GM18517 (cell line): Measurements from ENCODE around the gene FOXK1.

Experiments used
- ATAC-seq: cut with Tn5 transposase; IDR thresholded peaks from one replicate; pipeline ENCODE4 v1.9.1; 2021; ENCODE audit warnings: mild to moderate bottlenecking, moderate library complexity; ENCODE audit not compliant: unreplicated experiment

The FOXK1 gene

DNA sequence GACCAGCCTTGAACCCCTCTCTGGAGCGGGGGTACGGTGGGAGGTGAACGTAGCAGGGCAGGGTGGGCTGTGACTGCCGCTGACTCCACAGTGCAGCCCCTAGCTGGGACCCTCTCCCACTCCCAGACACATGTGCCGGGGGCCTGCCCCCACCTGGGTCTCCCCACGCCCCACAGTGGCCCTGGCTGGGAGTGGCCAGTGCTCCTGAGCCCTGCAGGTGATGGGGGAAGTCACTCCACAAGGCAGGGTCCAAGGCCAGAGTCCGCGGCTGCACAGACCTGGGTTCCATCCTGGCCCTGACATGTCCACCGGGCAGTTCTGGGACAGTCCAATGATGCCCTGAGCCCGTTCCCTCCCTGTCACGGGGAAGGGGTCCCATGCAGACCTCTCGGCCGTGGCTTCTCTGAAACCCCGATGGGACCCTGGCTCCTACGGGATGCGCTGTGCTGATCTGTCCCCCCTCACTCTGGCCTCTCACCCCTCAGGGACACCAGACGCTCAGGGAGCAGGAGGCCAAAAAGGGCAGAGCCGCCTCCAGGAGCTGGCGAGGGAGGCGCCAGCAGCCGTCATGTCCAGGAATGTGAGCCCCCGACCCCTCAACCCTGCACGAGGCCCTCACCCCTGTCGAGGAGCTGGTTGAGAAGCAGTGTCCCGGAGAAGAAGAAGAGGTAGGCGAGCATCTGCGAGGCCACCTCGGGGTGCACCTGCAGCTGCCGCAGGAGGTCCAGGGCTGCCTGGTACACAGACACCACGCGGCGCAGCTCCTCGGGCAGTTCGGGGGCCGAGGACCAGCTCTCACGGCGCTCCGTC lies 133.7 kb downstream of the FOXK1 start:
- no peak for ATAC-seq

DNA sequence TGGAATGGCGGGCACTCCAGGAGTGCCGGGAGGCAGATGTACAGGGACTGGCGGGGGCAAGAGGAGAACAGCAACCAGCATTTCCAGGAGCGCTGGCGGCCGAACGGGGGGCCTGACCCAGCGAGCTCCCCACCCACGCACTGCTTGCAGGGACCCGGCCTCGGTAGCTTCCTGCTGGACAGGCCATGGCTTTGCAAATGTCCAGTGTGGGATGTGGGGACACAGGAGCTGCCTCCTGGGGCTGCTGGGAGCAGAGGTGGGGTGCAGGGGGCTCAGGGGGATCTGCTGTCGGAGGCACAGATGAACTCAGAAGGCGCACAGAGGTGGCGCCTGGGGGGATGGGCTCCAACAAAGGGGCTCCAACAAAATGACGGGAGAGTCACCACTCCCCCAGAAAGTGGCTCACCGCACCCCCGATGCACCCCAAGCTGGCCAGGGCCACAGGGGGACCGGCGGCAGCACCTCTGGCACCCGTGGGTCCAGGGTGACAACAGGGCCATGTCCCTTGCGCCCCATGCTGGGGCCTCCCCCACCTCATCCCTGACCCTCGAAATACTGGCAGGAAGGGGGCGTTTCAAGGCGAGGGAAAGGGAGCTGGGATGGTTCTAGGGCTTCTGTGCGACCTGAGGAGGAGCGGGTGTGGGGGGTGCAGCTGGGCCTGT lies 134.5 kb downstream of the FOXK1 start:
- no peak for ATAC-seq

DNA sequence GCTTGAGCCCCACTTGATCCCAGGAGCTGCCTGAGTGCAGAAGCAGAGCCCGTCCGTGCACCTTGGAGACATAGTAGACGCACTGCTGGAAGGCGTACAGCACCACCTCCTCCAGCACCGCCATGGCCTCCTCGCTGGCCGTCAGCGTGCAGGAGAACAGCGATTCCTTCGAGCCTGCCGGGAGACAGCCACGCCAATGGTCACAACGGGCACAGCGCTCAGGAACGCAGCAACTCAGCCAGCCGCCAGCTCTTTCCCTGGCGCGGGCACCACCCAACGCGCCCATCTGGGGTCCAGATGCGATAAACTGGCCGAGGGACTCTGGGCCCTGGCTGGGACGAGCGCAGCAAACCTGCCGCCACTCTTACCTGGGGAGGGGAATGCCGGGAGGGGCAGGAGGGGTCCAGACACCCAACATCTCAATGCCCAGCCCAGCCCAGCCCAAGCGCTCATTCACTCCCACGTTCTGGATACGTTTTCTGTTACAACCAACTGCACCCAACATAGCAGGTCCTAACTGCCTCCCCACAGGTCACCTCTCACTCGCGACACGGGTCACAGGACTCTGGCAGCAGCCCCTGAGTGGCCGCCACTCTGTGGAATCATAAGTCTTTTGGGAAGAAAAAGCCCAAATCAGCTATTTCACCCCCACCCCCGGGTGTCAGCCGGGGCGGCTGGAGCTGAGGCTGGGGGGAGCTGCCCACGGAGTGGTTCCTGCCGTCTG lies 135.2 kb downstream of the FOXK1 start:
- no peak for ATAC-seq

DNA sequence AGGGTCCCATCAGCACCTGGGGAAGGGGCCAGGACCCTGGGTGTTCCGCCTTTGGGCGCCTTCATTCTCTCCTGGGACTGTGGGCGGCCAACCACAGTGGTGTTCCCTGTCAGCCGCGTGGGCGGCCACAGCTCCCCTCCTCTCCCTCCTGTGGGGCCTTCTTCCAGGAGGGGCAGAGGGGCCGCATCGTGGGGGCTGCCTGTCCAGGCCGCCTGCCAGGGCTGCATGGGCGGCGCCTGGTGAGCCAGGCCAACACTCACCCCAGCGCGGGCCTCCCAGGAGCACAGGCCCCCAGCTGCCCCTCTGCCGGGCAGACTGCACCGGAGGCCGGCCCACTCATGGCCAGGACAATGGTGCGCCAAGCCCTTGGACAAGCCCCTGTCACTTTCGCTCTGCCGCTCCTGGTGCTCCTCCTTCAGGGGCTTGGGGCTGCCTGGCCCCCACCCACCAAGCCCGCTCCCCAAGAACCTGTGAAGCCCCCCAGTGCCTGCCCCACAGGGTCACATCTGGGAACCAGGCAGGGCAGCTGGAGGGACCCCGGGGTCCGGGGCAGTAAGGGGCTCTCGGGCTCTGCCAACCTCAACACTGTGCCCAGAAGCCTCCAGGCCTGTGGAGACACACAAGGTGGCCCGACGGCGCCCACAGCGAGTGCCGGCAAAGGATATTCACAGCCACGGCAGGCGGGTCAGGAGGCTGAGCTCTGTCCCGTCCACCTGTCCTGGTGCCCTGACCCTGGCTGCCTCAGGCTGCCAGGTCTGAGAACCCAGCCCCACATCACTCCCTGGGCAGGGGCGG lies 136.1 kb downstream of the FOXK1 start:
- ATAC-seq = no peak

DNA sequence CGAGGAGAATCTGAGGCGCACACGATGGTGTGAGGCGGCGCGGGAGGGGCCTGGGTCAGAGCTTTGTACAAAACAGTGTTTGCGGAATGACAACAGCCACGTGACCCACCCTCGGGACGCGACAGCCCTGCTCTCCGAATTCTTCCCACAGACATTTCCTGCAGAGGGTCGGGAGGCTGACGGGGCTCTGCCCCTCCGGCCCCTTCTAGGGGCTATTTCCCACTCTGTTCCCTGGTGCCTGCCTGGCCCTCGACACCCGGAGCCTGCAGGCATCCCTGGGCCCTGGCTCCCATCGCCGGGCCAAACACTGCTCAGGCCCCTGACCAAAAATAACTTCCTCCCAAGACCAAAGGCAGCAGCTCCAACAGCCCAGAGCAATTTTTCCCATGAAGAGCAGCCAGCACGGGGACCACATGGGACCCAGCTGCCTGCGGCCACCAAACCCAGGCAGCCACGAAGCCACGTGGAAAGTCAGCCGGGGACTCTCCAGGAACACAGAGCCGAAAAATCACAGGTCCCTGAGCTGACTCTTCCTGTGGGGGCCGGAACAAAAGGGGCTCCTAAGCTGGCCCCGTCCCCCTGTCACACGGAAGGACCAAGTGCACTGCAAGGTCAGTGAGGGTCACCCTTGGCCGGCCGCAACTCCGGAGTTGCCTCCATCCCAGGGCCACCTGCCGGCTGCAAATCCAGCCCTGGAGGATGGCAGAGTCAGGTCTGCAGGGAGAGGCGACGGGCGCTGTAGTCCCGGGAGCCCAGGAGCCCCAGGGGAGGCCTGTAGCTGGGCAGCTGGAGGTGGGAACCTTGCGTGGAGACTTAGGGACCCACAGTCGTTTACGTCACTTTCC lies 137.7 kb downstream of the FOXK1 start:
- no peak for ATAC-seq

DNA sequence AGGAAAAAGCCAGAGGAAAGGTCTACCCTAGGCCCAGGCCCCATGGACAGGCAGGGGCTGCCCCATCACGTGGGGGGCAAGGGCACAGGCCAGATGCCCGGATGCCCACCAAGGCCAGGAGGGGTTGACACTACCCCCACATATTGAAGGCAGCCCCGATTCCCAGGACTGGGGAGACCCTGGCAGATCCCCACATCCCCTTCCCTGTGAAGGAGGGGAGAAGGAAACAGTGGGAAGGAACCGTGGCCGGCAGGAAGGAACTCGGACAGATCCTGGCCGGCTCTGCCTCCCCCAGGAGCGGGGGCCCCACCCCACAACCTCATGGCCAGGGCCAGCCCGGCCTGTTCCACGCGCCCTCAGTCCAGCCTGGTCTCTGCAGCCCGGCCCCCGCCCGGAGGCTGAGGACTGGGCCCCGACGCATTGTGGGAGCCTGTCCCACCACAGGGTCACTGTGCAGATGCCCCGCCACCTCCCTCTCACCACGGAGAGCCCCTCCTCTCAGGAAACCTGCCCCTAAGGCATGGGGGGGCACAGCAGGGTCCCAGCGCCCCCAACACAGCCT lies 138.4 kb downstream of the FOXK1 start:
- ATAC-seq = no peak
